NCI-H1105 treated with DMSO at 0.1 percent for 48 hours (cell line): ENCODE results near the gene APOC4.
"Not testable (repeated sequence)": the region's sequence is repeated elsewhere in the genome, so short reads cannot be mapped to it uniquely, and the experiment has no call there.

Experiments used
- DNase-seq: peaks from one replicate; lab custom pipeline; 2025; lab: John Stamatoyannopoulos, UW

APOC4 gene

DNA sequence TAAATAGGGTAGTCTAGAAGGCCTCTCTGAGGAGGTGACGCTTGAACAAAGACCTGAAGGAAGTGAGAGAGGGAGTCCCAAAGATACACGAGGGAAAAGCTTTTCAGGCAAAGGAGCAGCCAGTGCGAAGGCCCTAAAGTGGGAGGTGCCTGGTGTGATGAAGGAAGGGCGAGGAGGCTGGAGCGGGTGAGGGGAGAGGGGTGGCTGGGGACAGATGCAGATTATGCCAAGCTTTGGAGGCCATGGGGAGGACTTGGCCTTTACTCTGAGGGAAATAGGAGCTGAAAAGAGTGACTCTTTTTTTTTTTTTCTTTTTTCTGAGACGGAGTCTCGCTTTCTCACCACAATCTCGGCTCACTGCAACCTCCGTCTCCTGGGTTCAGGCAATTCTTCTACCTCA lies 16.1 kb downstream of the APOC4 start:
- DNase-seq: no peak

DNA sequence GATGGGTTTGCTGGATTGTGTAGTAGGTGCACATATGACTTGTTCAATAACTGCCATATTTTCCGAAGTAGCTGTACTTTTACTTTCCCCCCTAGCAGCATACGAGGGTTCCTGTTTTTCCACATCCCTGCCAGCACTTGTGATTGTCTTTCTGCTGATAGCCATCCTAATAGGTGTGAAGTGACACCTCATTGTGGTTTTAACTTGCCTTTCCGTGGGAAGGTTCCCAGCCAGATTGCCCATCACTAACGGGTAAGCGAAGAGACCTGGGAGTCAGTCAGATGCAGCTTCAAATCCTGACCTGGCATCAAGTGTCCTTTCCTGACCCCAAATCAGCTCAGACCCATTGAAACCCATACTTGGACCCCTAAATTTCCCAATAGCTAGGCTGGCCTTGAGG lies 17.7 kb downstream of the APOC4 start:
- DNase-seq: no peak

GRCh38 chr19:44960906-44961728 lies 19.1 kb downstream of the APOC4 start:
- no peak for DNase-seq

DNA sequence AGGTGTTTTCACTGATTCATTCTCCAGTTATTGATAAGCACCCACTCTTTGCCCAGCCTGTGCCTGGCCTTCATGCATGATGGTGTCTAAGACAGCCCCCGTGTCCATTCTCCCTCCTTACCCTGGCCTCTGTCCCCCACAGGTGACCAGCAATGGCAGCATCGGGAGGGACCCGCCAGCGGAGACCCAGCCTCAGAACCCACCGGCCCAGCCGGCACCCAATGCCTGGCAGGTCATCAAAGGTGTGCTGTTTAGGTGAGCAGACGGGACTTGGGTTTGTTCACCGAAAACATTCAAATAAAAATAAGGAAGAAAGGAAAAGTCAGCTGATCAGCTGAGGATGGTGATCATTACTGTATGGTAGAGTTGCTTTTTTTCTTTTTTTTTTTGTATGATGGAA lies 19.8 kb downstream of the APOC4 start:
- no peak for DNase-seq

GRCh38 chr19:44968118-44968517 lies 26.1 kb downstream of the APOC4 start:
- no peak for DNase-seq

DNA sequence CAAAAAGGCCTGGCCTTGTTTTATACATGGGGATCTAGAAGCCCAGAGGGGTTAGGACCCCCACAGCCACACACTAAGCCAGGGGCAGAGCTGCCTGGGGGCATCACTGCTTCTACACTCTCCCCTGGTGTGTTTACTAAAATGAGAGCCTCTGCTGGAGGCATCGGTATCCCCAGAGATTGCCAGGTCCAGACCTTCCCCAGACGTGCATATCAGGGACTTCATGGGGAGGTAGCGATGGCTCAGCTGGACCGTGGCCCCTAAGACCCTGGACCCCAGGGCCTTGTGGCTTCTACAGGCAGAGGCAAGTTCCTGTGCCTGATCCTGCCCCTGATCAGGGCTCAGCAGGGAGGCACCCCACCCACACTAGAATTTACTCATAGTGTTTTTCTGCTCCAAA lies 26.6 kb downstream of the APOC4 start:
- no peak for DNase-seq

- DNase-seq: no peak
These were observed 27.4 kb downstream of the APOC4 start for GRCh38 chr19:44969437-44969836.

DNA sequence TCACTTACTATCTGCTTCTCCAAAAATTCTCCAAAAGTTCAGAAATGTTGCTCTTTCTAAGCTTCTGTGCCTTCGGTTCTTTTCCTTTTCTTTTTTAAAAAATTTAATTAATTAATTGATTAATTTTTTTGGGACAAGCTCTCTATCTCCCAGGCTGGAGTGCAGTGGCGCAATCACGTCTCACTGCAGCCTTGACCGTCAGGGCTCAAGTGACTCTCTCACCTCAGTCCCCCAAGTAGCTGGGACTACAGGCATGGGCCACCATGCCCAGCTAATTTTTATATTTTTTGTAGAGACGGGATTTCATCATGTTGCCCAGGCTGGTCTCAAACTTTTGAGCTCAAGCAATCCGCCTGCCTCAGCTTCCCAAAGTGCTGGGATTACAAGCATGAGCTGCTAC lies 29.4 kb downstream of the APOC4 start:
- DNase-seq: not testable (repeated sequence)

DNA sequence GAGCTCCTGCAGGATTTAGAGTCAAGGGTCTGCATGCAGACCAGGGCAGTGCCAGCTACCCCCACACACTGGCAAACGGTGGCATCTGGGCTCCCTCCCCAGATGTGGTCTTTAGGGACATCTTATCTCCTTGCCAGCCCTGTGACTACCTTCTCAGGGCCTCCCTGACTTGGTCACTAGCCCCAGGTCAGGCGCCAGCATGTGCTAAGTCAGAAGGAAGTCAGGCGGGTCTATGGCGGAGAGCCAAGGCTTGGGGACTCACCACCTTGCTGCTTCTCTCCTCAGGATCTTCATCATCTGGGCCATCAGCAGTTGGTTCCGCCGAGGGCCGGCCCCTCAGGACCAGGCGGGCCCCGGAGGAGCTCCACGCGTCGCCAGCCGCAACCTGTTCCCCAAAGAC lies 30.8 kb downstream of the APOC4 start:
- DNase-seq: no peak

- no peak for DNase-seq
These were observed 32.1 kb downstream of the APOC4 start for GRCh38 chr19:44973982-44974735.

DNA sequence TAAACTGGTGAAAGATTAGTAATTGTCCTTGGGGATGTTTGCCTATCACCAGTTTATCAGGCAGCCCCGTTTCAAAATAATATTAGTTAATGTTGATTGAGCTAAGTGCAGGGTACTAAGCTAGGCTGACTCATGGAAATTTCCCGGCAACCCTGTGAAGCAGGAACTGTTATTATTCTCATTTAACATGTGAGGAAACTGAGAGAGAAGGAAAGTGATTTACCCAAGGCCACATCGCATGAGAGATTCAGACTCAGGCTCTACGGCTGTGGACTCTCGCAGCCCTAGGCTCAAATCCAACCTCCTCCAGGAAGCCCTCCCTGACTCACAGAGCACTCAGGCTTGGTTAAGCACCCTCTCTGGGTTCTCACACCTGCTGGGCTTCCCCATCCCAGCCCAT lies 32.8 kb downstream of the APOC4 start:
- DNase-seq: no peak

DNA sequence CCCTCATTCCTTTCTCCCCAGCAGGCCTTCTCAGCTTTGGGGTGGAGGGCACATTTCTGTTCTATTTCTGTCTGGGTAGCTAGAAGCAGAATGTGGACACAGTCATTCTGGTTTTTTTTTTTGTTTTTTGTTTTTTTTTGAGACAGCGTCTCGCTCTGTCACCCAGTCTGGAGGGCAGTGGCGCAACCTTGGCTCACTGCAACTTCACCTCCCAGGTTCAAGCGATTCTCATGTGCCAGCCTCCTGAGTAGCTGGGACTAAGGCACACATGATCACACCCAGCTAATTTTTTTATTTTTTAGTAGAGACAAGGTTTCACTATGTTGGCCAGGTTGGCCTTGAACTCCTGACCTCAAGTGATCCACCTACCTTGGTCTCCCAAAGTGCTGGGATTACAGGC lies 33.4 kb downstream of the APOC4 start:
- DNase-seq: no peak

GRCh38 chr19:44984005-44984404 lies 42.0 kb downstream of the APOC4 start:
- no peak for DNase-seq

DNA sequence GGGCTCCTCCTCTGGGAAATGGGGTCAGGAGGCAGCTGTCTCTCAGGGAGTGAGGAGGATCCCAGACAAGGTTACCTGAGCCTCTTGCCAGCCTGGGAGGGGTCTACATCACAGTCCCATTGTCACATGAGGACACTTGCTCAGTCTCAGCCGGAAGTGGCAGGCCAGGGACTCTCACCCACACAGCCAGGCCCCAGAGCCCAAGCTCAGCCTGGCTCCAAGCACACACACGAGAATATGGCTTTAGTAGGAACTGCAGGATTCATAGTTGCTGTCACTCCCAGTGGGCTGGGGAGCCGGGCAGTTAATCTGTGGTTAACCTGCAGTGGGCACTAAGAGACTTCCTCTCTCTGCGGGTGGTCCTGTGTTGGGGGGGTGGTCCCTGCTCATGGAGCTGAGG lies 43.4 kb downstream of the APOC4 start:
- no peak for DNase-seq

GRCh38 chr19:44986389-44986788 lies 44.4 kb downstream of the APOC4 start:
- DNase-seq: no peak

GRCh38 chr19:44987148-44987675 lies 45.2 kb downstream of the APOC4 start:
- DNase-seq: no peak

DNA sequence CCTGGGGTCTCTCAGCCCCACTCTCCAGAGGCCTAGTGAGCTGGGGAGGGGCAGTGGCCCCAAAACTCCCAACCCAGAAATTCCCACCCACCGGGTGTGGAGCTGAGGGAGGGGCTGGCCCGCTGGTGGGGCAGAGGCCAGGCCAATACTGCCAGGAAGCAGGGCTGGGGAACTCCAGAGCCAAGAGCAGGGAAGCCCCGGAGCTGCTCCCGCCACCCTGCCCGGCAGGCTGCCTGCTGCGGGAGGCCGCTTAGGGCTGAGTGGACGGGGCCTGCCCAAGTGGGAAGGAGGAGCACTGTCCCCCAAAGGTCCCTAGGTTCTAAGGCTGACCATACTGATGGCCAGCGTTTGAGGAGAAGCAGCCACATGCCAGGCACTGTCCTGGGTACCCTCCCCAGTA lies 46.2 kb downstream of the APOC4 start:
- no peak for DNase-seq

DNA sequence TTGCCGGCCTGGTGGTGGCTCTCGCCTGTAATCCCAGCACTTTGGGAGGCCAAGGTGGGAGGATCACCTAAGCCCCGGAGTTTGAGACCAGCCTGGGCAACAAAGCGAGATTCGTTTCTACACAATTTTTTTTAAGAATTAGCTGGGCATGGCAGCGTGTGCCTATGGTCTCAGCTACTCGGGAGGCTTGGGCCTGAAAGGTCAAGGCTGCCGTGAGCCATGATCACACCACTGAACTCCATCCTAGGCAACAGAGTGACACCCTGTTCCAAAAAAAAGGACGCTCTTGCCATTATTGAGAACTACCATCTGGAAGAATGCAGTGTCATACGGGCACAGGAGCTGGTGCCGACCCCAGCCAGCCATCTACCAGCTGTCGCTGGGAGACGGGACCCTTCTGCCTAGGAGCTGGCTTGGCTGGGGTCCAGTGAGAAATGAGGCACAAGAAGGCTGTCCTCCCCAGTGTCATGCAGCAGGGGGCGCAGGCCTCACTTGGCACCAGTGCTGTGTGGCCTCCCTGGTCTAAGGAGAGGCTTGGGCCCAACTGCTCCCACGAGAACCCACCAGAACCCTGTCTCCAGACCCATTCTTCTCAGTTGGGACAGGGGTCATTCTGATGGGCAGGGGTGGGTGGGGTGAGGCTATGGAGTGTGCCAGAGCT lies 47.0 kb downstream of the APOC4 start:
- peak; percentile 13 for DNase-seq

- DNase-seq: no peak
These were observed 48.4 kb downstream of the APOC4 start for GRCh38 chr19:44990459-44990858.

- DNase-seq: no peak
These were observed 48.9 kb downstream of the APOC4 start for GRCh38 chr19:44990966-44991365.

DNA sequence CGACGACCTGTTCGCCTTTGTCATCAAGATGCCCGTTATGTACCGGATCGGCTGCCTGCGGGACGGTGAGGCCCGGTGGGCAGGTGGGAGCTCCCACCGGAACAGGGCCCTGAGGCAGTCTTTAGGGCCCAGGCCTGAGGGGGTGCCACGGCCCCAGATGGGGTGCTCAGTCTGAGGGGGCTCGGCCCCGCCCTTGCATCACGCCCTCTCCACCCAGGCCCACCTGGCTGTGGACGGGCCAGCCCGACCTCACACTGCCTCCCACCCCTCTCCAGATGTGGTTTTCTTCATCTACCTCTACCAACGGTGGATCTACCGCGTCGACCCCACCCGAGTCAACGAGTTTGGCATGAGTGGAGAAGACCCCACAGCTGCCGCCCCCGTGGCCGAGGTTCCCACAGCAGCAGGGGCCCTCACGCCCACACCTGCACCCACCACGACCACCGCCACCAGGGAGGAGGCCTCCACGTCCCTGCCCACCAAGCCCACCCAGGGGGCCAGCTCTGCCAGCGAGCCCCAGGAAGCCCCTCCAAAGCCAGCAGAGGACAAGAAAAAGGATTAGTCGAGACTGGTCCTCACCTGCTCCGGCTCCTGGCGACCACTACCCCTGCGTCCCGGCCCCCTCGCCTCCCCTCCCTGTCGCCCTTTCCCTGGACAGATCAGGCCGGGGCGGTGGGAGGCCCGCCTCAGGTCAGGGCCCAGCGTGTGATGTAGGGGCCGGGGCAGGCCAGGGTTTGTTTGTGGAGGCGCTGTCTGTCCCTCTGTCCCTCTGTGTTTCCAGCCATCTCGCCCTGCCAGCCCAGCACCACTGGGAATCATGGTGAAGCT lies 50.5 kb downstream of the APOC4 start:
- no peak for DNase-seq

- DNase-seq: no peak
These were observed 51.5 kb downstream of the APOC4 start for GRCh38 chr19:44993526-44993925.
